CD4-positive, alpha-beta T cell treated with Interleukin-21 for 1 hour (primary cell): ENCODE data around the gene GRID2IP.
"Not testable (repeated sequence)": the region's sequence is repeated elsewhere in the genome, so short reads cannot be mapped to it uniquely, and the experiment has no call there.

Experiments
- DNase-seq: peaks from one replicate; pipeline ENCODE4 v3.0.0-alpha.2; 2020

GRID2IP gene

DNA sequence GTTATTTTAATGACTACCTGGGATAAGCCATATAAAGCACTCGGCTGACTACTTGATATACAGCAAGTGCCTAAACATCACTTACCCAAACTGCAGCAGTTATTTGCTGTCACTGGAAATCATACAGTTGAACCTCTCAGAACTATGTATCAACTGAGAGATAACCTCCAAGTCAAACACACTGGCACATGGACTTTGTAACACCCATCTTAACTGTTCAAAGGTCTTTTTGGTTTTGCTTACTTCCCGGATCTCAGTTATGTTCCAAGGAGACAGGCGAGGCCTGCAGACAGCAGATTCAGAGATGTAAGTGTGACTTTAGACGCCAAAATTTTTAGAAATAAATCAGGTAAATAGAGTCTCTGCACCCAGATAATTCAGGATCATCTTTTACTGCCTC lies 69.0 kb downstream of the GRID2IP start:
- DNase-seq: no peak

GRCh38 chr7:6481445-6481844 lies 69.8 kb downstream of the GRID2IP start:
- no peak for DNase-seq

DNA sequence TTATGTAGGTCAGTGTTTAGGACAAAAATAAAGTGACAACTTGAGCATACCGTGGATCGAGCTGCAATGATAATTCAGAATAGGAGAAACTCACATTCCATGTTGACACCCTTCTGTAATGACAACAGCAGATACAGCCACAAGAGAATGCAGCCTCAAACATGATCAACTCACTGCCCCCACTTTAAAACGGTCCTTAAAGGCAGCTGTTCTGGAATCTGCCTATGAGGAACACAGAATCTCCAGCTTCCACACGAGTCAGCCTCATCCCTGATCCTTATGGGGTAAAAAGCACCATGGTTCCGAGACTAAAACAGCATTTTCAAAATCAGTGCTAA lies 71.0 kb downstream of the GRID2IP start:
- DNase-seq: no peak

DNA sequence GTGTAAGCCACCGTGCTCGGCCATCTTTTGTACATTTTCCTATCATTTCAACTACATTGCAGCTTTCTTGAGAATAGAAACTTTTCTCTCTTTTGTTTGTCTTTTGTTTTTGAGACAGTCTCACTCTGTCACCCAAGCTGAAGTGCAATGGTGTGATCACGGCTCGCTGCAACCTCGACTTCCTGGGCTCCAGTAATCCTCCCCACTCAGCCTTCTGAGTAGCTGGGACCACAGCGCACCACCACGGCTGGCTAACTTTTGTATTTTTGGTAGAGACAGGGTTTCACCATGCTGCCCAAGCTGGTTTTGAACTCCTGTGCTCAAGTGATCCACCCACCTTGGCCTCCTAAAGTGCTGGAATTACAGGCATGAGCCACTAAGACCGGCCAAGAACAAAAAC lies 72.2 kb downstream of the GRID2IP start:
- peak; percentile 19 for DNase-seq

DNA sequence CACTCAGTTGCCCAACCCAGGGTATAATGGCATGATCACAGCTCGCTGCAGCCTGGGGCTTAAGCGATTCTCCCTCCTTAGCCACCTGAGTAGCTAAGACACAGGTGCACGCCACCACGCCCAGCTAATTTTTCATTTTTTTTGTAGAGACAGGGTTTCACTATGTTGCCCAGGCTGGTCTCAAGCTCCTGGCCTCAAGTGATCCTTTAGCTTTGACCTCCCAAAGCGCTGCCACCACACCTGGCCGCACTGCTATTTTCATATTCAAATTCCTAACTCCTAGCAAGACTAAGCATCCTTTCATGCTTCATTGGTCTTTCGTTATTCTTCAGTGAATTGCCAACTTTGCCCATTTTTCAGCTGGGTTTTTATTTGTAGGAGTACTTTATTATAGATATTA lies 73.1 kb downstream of the GRID2IP start:
- DNase-seq: no peak

GRCh38 chr7:6477318-6477660 lies 74.0 kb downstream of the GRID2IP start:
- DNase-seq: no peak

DNA sequence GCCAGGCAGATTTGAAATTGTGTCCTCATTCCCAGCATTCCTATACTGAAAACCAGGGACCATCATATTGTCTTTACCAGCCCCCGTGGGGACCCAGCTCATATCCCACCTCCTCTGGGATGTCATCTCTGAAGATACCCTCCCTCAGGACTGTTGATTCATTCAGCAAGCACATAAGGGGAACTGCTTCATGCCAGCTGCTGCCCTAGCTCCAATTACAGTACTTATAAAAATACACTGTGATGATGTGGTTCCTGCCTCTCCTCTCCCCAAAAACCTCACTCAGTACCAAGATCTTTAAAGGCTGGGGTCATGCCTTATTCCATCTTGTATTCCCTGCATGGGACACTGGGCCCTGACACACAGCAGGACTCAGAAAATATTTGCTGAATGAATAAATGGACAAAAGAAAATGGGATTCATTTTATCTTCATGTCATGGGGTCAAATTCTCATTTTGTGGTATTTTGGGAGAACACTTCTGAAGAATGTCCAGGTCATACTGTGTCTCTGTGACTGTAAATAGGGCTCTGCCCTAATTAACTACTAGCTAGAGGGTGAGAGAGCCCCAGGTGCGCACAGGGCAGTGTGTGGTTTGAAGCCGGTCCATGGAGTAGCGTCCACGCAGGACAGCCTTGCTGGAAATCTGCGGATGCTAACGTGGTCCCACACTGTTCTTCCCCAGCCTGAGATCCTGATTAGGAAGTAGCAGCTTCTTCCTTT lies 74.5 kb downstream of the GRID2IP start:
- DNase-seq: no peak

GRCh38 chr7:6475433-6476186 lies 75.7 kb downstream of the GRID2IP start:
- DNase-seq: no peak

DNA sequence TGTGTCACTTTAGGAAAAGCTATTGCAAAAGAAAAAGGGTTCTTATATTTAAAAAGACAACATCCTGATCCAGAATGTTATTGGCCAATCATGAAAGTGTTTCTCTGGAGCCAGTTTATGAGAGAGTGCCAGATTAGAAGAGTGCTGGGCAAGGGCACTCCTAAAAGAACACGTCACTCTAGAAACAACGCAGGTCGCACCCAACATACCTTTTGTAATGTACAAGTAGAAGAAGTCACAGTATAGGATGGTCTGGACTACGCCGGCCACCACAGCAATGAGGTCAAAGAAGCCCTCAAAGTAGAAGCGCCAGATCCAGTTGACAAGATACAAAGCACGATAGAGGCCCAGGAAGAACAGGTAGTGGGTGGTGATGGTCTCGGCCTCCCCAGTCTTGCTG lies 85.4 kb downstream of the GRID2IP start:
- DNase-seq: no peak

- not testable (repeated sequence) for DNase-seq
Measured at GRCh38 chr7:6463609-6464008, 87.7 kb downstream of the GRID2IP start.

GRCh38 chr7:6461946-6462550 lies 89.2 kb downstream of the GRID2IP start:
- no peak for DNase-seq

DNA sequence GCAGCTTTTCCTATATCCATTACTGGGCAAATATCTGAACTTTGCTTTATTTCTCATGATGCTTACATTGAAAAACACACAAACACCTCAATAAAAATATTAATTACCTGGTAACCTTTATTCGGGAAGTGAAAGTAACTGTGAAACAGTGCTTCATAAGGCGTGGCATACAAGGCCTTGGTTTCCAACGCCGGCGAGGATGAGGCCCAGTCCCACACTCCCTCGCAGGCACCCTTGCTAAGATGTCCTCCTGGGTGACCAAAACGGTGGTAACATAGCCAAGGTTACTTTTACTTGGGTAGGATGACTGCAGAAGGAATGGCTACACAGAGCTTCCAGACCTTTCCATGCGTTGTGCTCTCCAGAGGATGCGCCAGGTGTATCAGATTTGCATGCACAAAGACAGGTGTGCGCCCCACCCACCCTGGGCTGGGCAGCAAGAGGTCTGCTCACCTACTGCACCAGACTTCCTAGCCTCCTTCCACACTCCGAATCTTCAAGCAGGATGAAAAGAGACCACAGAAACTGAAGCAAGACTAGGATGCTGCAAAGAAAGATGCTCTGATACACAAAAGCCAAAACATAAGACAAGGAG lies 90.2 kb downstream of the GRID2IP start:
- no peak for DNase-seq

DNA sequence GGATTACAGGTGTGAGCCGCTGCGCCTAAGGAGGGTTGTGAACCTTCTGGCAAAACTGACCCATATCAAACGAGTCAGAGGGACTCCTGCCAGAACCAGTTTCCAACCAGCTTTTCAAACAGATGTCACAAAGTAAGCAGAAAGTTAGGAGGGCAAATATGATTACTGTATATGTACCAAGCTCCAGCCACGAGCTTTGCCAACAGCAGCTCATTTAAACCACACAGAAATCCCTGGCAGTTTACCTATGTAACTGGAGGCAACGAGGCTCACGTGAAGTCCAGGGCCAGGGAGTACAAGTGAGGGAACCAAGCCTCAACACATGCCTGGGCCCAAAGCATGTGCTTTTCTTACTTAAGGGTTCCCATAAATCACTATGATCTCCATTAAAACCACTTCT lies 91.0 kb downstream of the GRID2IP start:
- no peak for DNase-seq

GRCh38 chr7:6458676-6459075 lies 92.6 kb downstream of the GRID2IP start:
- not testable (repeated sequence) for DNase-seq

GRCh38 chr7:6453734-6454133 lies 97.5 kb downstream of the GRID2IP start:
- no peak for DNase-seq

- no peak for DNase-seq
Measured at GRCh38 chr7:6451224-6451705, 100.0 kb downstream of the GRID2IP start.

GRCh38 chr7:6450591-6450990 lies 100.7 kb downstream of the GRID2IP start:
- DNase-seq: not testable (repeated sequence)

DNA sequence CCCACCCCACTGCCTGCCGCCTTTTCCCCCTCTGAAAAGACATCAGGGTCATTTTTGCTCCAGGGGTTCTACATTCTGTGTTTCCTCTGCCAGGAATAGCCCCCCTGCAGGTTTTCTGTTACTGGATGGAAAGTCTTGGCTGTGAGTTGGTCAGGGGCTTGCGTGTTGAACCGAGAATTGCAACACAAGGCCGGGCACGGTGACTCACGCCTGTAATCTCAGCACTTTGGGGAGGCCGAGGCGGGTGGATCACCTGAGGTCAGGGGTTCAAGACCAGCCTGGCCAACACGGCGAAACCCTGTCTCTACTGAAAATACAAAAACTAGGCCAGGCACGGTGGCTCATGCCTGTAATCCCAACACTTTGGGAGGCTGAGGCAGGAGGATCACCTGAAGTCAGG lies 101.4 kb downstream of the GRID2IP start:
- DNase-seq: not testable (repeated sequence)

GRCh38 chr7:6448943-6449543 lies 102.2 kb downstream of the GRID2IP start:
- no peak for DNase-seq

- DNase-seq: peak; percentile 95
Measured at GRCh38 chr7:6447581-6448199, 103.6 kb downstream of the GRID2IP start, which contains the start of gene DAGLB. Gene DAGLB, minus strand, starts transcription at chr7:6447954. Its CDS starts 112 bp downstream, at chr7:6447842.
